WTC11 (cell line): ENCODE measurements around the gene ADGRG7. TPM values are rescaled to one million over a fixed set of nuclear protein-coding genes. Genes with fewer than 3 reads are reported as not detected.

Source experiments
- ATAC-seq: fragments of 200-7000 bp; cut with Tn5 transposase; 2 replicates; pipeline ENCODE4 v1.10.0; 2021; ENCODE audit warnings: mild to moderate bottlenecking, moderate library complexity
- CTCF ChIA-PET: fragments of 300-600 bp; sonication (Branson Sonifier 250); formaldehyde crosslinking; loops from one replicate; lab custom pipeline; 2021; ENCODE audit warnings: antibody characterized with exemption; lab: Charles Lee
- POLR2A ChIA-PET: fragments of 350-600 bp; sonication (Branson Sonifier 250); formaldehyde crosslinking; loops from one replicate; lab custom pipeline; 2021; ENCODE audit warnings: antibody characterized with exemption; lab: Charles Lee
- DNase-seq: peaks from one replicate; pipeline ENCODE4 v3.0.0; 2021; ENCODE audit warnings: low spot score
- H3K27ac Mint-ChIP-seq: 2 replicates; pipeline ENCODE4 v1.8.0; 2021; ENCODE audit warnings: mixed read lengths
- H3K27me3 Mint-ChIP-seq: 2 replicates; pipeline ENCODE4 v1.8.0; 2021; ENCODE audit warnings: low read depth, mild to moderate bottlenecking, moderate library complexity, mixed read lengths
- H3K36me3 Mint-ChIP-seq: 2 replicates; pipeline ENCODE4 v1.8.0; 2021; ENCODE audit warnings: mixed read lengths
- H3K4me1 Mint-ChIP-seq: 2 replicates; pipeline ENCODE4 v1.8.0; 2022; ENCODE audit warnings: mixed read lengths
- H3K4me3 Mint-ChIP-seq: 2 replicates; pipeline ENCODE4 v1.8.0; 2021; ENCODE audit warnings: mild to moderate bottlenecking, moderate library complexity, mixed read lengths
- H3K9me3 Mint-ChIP-seq: 2 replicates; pipeline ENCODE4 v1.8.0; 2021; ENCODE audit warnings: mixed read lengths
- CREB1 ChIP-seq: sonication (generic); formaldehyde crosslinking; IDR thresholded peaks from 2 replicates; pipeline ENCODE4 v1.8.0; 2023; ENCODE audit warnings: mild to moderate bottlenecking, missing genetic modification reagents
- GABPB1 ChIP-seq: sonication (generic); formaldehyde crosslinking; IDR thresholded peaks from 2 replicates; pipeline ENCODE4 v1.8.1; 2023; ENCODE audit warnings: mild to moderate bottlenecking, missing genetic modification reagents
- IRF2 ChIP-seq: sonication (generic); formaldehyde crosslinking; IDR thresholded peaks from 2 replicates; pipeline ENCODE4 v1.8.0; 2022; ENCODE audit warnings: low read depth, missing genetic modification reagents, borderline replicate concordance
- MYBL2 ChIP-seq: sonication (generic); formaldehyde crosslinking; IDR thresholded peaks from 2 replicates; pipeline ENCODE4 v1.8.1; 2023; ENCODE audit warnings: mild to moderate bottlenecking, moderate library complexity, missing genetic modification reagents
- NR2C2 ChIP-seq: sonication (generic); formaldehyde crosslinking; IDR thresholded peaks from 2 replicates; pipeline ENCODE4 v1.8.0; 2022; ENCODE audit warnings: mild to moderate bottlenecking, missing genetic modification reagents
- NR3C1 ChIP-seq: sonication (generic); formaldehyde crosslinking; conservative IDR thresholded peaks from 2 replicates; pipeline ENCODE4 v1.8.1; 2023; ENCODE audit warnings: low read depth, mild to moderate bottlenecking, missing genetic modification reagents
- SMAD3 ChIP-seq: sonication (generic); formaldehyde crosslinking; IDR thresholded peaks from 2 replicates; pipeline ENCODE4 v1.8.0; 2022; ENCODE audit warnings: missing genetic modification reagents, mild to moderate bottlenecking, borderline replicate concordance
- TCF7 ChIP-seq: sonication (generic); formaldehyde crosslinking; IDR thresholded peaks from 2 replicates; pipeline ENCODE4 v1.8.0; 2022; ENCODE audit warnings: mild to moderate bottlenecking, low read depth, missing genetic modification reagents, moderate library complexity
- ZNF138 ChIP-seq: sonication (generic); formaldehyde crosslinking; conservative IDR thresholded peaks from 2 replicates; pipeline ENCODE4 v1.8.1; 2022; ENCODE audit warnings: mild to moderate bottlenecking, moderate library complexity, missing genetic modification reagents
- total RNA-seq: library from RNA; stranded (reverse); gene quantifications from 3 replicates; pipeline ENCODE4 v1.2.3, GENCODE V29; 2021
- TF ChIP-seq, protein P1 (sequence below): fragments of 250-450 bp; sonication (Bioruptor Pico); IDR thresholded peaks from 2 replicates; pipeline ENCODE4 v1.9.0; 2021; ENCODE audit warnings: mild to moderate bottlenecking, borderline replicate concordance
- TF ChIP-seq, protein P2 (sequence below): fragments of 250-450 bp; sonication (Bioruptor Pico); IDR thresholded peaks from 2 replicates; pipeline ENCODE4 v1.8.0; 2021; ENCODE audit warnings: mild to moderate bottlenecking
- TF ChIP-seq, protein P3 (sequence below): sonication (generic); formaldehyde crosslinking; IDR thresholded peaks from 2 replicates; pipeline ENCODE4 v1.8.1; 2023; ENCODE audit warnings: mild to moderate bottlenecking, missing genetic modification reagents, moderate library complexity
- TF ChIP-seq, protein P4 (sequence below): sonication (generic); formaldehyde crosslinking; IDR thresholded peaks from 2 replicates; pipeline ENCODE4 v1.8.1; 2022; ENCODE audit warnings: missing genetic modification reagents, borderline replicate concordance

Gene ADGRG7
- total RNA-seq, 1 experiment from 2014 or later: not detected

DNA sequence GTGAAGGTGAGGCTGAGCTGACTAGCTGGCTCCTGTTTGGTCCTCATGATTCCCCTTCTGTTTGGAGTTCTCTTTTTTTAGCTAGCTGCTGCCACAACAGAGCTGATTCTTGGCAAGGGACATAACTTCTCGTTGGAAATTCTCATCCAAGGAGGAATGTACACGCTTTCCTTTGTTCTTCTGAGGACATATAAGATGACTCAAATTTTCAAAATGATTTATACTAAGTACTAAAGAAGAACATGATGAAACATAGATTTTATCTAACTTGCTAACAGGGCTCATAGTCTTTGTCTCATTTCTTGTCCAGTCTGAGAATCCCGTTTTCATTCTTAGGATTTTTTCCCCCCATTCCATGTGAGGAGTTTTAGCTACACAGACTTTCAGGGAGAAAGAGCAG is 97.0 kb downstream of the ADGRG7 start:
- peaks cover 15% of the 10 kb centered on the region for H3K4me1 Mint-ChIP-seq
- no peak overlapping the region for H3K4me3 Mint-ChIP-seq
- H3K9me3 Mint-ChIP-seq: peaks cover 10% of the 10 kb centered on the region
- DNase-seq (no peak), ATAC-seq (no peak)
- H3K36me3 Mint-ChIP-seq: peaks cover 5% of the 10 kb centered on the region
- ChIA-PET CTCF (no interaction called here), POLR2A (interaction anchor here (0.6 kb wide), 1 partner anchor 867 kb away, joined by 3 read pairs; no protein-coding TSS in a partner anchor)
- TF ChIP-seq, protein P1, sequence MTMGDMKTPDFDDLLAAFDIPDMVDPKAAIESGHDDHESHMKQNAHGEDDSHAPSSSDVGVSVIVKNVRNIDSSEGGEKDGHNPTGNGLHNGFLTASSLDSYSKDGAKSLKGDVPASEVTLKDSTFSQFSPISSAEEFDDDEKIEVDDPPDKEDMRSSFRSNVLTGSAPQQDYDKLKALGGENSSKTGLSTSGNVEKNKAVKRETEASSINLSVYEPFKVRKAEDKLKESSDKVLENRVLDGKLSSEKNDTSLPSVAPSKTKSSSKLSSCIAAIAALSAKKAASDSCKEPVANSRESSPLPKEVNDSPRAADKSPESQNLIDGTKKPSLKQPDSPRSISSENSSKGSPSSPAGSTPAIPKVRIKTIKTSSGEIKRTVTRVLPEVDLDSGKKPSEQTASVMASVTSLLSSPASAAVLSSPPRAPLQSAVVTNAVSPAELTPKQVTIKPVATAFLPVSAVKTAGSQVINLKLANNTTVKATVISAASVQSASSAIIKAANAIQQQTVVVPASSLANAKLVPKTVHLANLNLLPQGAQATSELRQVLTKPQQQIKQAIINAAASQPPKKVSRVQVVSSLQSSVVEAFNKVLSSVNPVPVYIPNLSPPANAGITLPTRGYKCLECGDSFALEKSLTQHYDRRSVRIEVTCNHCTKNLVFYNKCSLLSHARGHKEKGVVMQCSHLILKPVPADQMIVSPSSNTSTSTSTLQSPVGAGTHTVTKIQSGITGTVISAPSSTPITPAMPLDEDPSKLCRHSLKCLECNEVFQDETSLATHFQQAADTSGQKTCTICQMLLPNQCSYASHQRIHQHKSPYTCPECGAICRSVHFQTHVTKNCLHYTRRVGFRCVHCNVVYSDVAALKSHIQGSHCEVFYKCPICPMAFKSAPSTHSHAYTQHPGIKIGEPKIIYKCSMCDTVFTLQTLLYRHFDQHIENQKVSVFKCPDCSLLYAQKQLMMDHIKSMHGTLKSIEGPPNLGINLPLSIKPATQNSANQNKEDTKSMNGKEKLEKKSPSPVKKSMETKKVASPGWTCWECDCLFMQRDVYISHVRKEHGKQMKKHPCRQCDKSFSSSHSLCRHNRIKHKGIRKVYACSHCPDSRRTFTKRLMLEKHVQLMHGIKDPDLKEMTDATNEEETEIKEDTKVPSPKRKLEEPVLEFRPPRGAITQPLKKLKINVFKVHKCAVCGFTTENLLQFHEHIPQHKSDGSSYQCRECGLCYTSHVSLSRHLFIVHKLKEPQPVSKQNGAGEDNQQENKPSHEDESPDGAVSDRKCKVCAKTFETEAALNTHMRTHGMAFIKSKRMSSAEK: no peak
- TF ChIP-seq SMAD3 (CRISPR knock-in tag): no peak
- TF ChIP-seq IRF2: no peak
- TF ChIP-seq, protein P2, sequence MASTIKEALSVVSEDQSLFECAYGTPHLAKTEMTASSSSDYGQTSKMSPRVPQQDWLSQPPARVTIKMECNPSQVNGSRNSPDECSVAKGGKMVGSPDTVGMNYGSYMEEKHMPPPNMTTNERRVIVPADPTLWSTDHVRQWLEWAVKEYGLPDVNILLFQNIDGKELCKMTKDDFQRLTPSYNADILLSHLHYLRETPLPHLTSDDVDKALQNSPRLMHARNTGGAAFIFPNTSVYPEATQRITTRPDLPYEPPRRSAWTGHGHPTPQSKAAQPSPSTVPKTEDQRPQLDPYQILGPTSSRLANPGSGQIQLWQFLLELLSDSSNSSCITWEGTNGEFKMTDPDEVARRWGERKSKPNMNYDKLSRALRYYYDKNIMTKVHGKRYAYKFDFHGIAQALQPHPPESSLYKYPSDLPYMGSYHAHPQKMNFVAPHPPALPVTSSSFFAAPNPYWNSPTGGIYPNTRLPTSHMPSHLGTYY (CRISPR knock-in tag): no peak
- peaks cover 57% of the 10 kb centered on the region for H3K27me3 Mint-ChIP-seq
- no peak overlapping the region for H3K27ac Mint-ChIP-seq

DNA sequence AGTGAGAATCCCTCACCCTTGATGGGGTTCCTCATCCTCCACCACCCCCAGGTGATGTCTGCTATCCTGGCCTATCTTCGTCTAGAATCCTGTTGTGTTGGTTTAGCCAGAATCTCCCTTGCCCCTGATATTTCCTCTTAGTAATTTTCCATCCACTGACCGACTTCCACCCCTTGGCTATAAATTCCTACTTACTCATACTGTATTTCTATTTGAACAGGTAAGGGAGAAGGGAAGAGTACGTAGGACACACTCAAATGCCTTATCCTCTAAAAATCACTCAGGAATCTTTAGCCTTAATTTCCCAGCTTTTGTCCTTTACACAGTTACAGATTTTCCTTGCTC is 99.2 kb downstream of the ADGRG7 start:
- Mint-ChIP-seq H3K27ac (peak overlapping the region; percentile 90; the same call in 1 of the 2 replicates), H3K27me3 (peaks cover 55% of the 10 kb centered on the region), H3K4me1 (peaks cover 21% of the 10 kb centered on the region), H3K4me3 (peak overlapping the region; percentile 68), H3K36me3 (peaks cover 13% of the 10 kb centered on the region), H3K9me3 (peaks cover 10% of the 10 kb centered on the region)
- DNase-seq (no peak), ATAC-seq (no peak)
- CTCF ChIA-PET: interaction anchor here (1.0 to 2.5 kb wide), 2 partner anchors 246 to 307 kb away, joined by 4 to 17 read pairs; partner anchors contain the start of genes LNP1 and TOMM70
- TF ChIP-seq, protein P3, sequence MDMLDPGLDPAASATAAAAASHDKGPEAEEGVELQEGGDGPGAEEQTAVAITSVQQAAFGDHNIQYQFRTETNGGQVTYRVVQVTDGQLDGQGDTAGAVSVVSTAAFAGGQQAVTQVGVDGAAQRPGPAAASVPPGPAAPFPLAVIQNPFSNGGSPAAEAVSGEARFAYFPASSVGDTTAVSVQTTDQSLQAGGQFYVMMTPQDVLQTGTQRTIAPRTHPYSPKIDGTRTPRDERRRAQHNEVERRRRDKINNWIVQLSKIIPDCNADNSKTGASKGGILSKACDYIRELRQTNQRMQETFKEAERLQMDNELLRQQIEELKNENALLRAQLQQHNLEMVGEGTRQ (CRISPR knock-in tag): no peak
- TF ChIP-seq NR3C1: no peak
- TF ChIP-seq, protein P4, sequence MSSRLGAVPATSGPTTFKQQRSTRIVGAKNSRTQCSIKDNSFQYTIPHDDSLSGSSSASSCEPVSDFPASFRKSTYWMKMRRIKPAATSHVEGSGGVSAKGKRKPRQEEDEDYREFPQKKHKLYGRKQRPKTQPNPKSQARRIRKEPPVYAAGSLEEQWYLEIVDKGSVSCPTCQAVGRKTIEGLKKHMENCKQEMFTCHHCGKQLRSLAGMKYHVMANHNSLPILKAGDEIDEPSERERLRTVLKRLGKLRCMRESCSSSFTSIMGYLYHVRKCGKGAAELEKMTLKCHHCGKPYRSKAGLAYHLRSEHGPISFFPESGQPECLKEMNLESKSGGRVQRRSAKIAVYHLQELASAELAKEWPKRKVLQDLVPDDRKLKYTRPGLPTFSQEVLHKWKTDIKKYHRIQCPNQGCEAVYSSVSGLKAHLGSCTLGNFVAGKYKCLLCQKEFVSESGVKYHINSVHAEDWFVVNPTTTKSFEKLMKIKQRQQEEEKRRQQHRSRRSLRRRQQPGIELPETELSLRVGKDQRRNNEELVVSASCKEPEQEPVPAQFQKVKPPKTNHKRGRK (CRISPR knock-in tag): no peak
- no peak for TF ChIP-seq ZNF138 (CRISPR knock-in tag)
- TF ChIP-seq, protein P1: no peak
- no peak for TF ChIP-seq GABPB1
- no peak for TF ChIP-seq CREB1 (CRISPR knock-in tag)
- no peak for TF ChIP-seq MYBL2 (CRISPR knock-in tag)
- no peak for TF ChIP-seq NR2C2 (CRISPR knock-in tag)
- TF ChIP-seq TCF7 (CRISPR knock-in tag): no peak
- POLR2A ChIA-PET: interaction anchor here (0.5 to 1.0 kb wide), 5 partner anchors 11 to 511 kb away, joined by 3 to 8 read pairs (median 4); partner anchors contain the start of gene TMEM45A
